GM12878 (cell line): ENCODE results near the gene LRRC70. TPM values are rescaled to one million over a fixed set of nuclear protein-coding genes. Genes with fewer than 3 reads are reported as not detected.

Experiments used
- ATAC-seq: fragments of 200-7000 bp; cut with Tn5 transposase; 3 replicates; pipeline ENCODE4 v1.9.1; 2020; ENCODE audit warnings: mild to moderate bottlenecking, moderate library complexity
- BruUV-seq: library from RNA; stranded (reverse); fragments of 400-500 nt; replicated peaks from 2 replicates; lab custom pipeline; 2021; lab: Mats Ljungman, UMichigan
- CTCF ChIA-PET: fragments of 300-600 bp; sonication (Branson Sonifier 250); formaldehyde crosslinking; extraction: SDS; loops from one replicate; lab custom pipeline; 2021; ENCODE audit warnings: inconsistent platforms; lab: Yijun Ruan, JAX
- POLR2A ChIA-PET: fragments of 350-600 bp; formaldehyde crosslinking; extraction: SDS; loops from one replicate; lab custom pipeline; 2021; ENCODE audit warnings: inconsistent platforms; lab: Charles Lee
- RAD21 ChIA-PET: fragments of 300-600 bp; sonication (Branson Sonifier 250); formaldehyde crosslinking; loops from one replicate; lab custom pipeline; 2023; ENCODE audit warnings: antibody characterized with exemption; ENCODE audit not compliant: unreplicated experiment; lab: Charles Lee
- SMC1A ChIA-PET: fragments of 300-600 bp; sonication (Branson Sonifier 250); formaldehyde crosslinking; loops from one replicate; lab custom pipeline; 2023; ENCODE audit not compliant: unreplicated experiment, uncharacterized antibody; lab: Charles Lee
- DNase-seq: peaks from one replicate; pipeline ENCODE4 v3.0.0-alpha.2; 2011; ENCODE audit warnings: low read depth, low spot score
- FAIRE-seq: peaks from 3 replicates; lab custom pipeline; 2011; peaks lifted over from hg19 to GRCh38; lab: Jason Lieb, UNC
- H2AFZ ChIP-seq: 2 replicates; pipeline ENCODE4 v1.6.0; 2011; ENCODE audit warnings: low read depth, low read length, control low read depth; ENCODE audit not compliant: control insufficient read depth
- H3K27ac ChIP-seq: 2 replicates; pipeline ENCODE4 v1.5.1; 2011; ENCODE audit warnings: control low read depth; ENCODE audit not compliant: control insufficient read depth, insufficient read depth
- H3K27me3 ChIP-seq, 2 experiments: replicated peaks in 1 of 2; 2 replicates each; pipeline versions ENCODE4 v1.6.0 to v1.6.1; 2011; ENCODE audit warnings: low read length in 1 of 2; ENCODE audit not compliant: control insufficient read depth in 2 of 2, insufficient read depth in 2 of 2
- H3K36me3 ChIP-seq, 2 experiments: 2 replicates each; pipeline ENCODE4 v1.5.1; 2011; ENCODE audit warnings: low read length in 1 of 2; ENCODE audit not compliant: control insufficient read depth in 2 of 2, insufficient read depth in 2 of 2
- H3K4me1 ChIP-seq: 2 replicates; pipeline ENCODE4 v1.6.1; 2011; ENCODE audit warnings: mild to moderate bottlenecking, low read length, moderate library complexity, mixed read lengths; ENCODE audit not compliant: control insufficient read depth, insufficient read depth
- H3K4me2 ChIP-seq: 2 replicates; pipeline ENCODE4 v1.6.0; 2011; ENCODE audit warnings: control low read depth; ENCODE audit not compliant: control insufficient read depth, insufficient read depth
- H3K4me3 ChIP-seq: fragments of 200-600 bp; sonication (generic); 2 replicates; pipeline ENCODE4 v1.5.1; 2016
- H3K79me2 ChIP-seq: 2 replicates; pipeline ENCODE4 v1.6.0; 2011; ENCODE audit warnings: low read length; ENCODE audit not compliant: control insufficient read depth, insufficient read depth
- H3K9ac ChIP-seq: 2 replicates; pipeline ENCODE4 v1.8.0; 2011; ENCODE audit warnings: low read length, control low read depth, mixed read lengths; ENCODE audit not compliant: control insufficient read depth, insufficient read depth
- H3K9me3 ChIP-seq: replicated peaks from 3 replicates; pipeline ENCODE4 v1.5.1; 2011; ENCODE audit warnings: mild to moderate bottlenecking, low read length; ENCODE audit not compliant: control insufficient read depth, insufficient read depth
- H4K20me1 ChIP-seq: 2 replicates; pipeline ENCODE4 v1.6.0; 2011; ENCODE audit not compliant: control insufficient read depth, insufficient read depth
- CREB1 ChIP-seq: IDR thresholded peaks from 2 replicates; pipeline ENCODE4 v1.6.1; 2012; ENCODE audit warnings: low read depth, mild to moderate bottlenecking, inconsistent platforms
- EGR1 ChIP-seq, 2 experiments: IDR thresholded peaks; 1 replicate in 1 of 2; 2 replicates in 1 of 2; pipeline ENCODE4 v1.6.1; 2011 to 2012; ENCODE audit warnings: low read depth in 2 of 2, low read length in 2 of 2, borderline replicate concordance in 1 of 2, mild to moderate bottlenecking in 1 of 2, moderate library complexity in 1 of 2
- FOXK2 ChIP-seq: fragments of 450-650 bp; IDR thresholded peaks from 2 replicates; pipeline ENCODE4 v1.6.1; 2017; ENCODE audit warnings: mild to moderate bottlenecking, moderate library complexity
- GABPA ChIP-seq: IDR thresholded peaks from 2 replicates; pipeline ENCODE4 v1.6.1; 2014; ENCODE audit warnings: antibody characterized with exemption, low read depth, mild to moderate bottlenecking, inconsistent platforms
- HCFC1 ChIP-seq: fragments of 150-350 bp; IDR thresholded peaks from 2 replicates; pipeline ENCODE4 v1.6.1; 2014; ENCODE audit warnings: low read length
- PKNOX1 ChIP-seq: fragments of 450-650 bp; IDR thresholded peaks from 2 replicates; pipeline ENCODE4 v1.6.1; 2016; ENCODE audit warnings: mild to moderate bottlenecking
- PRDM15 ChIP-seq: fragments of 450-650 bp; formaldehyde crosslinking; IDR thresholded peaks from 2 replicates; pipeline ENCODE4 v1.4.0; 2020; ENCODE audit warnings: mild to moderate bottlenecking, moderate library complexity
- STAT3 ChIP-seq: IDR thresholded peaks from 2 replicates; pipeline ENCODE4 v1.6.1; 2011; ENCODE audit warnings: low read depth, low read length, improper control_type of control experiment
- SUPT20H ChIP-seq: IDR thresholded peaks from 2 replicates; pipeline ENCODE4 v1.6.1; 2011; ENCODE audit warnings: low read depth, mild to moderate bottlenecking, low read length, moderate library complexity, borderline replicate concordance; ENCODE audit not compliant: control insufficient read depth
- SUZ12 ChIP-seq: fragments of 200-600 bp; sonication (generic); IDR thresholded peaks from one replicate; pipeline ENCODE4 v1.6.1; 2018; ENCODE audit warnings: antibody characterized with exemption, mild to moderate bottlenecking; ENCODE audit not compliant: unreplicated experiment
- ZBTB40 ChIP-seq: fragments of 450-650 bp; IDR thresholded peaks from 2 replicates; pipeline ENCODE4 v1.6.1; 2016; ENCODE audit warnings: mild to moderate bottlenecking, moderate library complexity, borderline replicate concordance
- WGBS: methylation state at CpG from one replicate; pipeline ENCODE4 v1.1.6; 2016; ENCODE audit warnings: low lambda C conversion rate; ENCODE audit not compliant: insufficient replicate concordance, insufficient coverage; ENCODE audit errors: missing lambda C conversion rate; 5-methylcytosine and 5-hydroxymethylcytosine counted together
- in situ Hi-C: fragments of 300-500 bp; cut with MboI; formaldehyde crosslinking; loops from 9 replicates; pipeline ENCODE4 v1.14.3; 2018; ENCODE audit warnings: mixed read lengths
- intact Hi-C: fragments of 100-400 bp; cut with micrococcal nuclease; formaldehyde crosslinking; loops from one replicate; pipeline ENCODE4 v1.14.2; 2022; ENCODE audit not compliant: unreplicated experiment
- polyA plus RNA-seq, 11 experiments: library from polyadenylated mRNA; depleted of rRNA in 4 of 11; unstranded in 6 of 11; stranded (reverse) in 5 of 11; fragments of >200 nt; fragmentation: Nextera tagmentation in 4 of 11; fragmentation: Illumina TruSeq in 1 of 11; extraction: Ambion mirVana in 4 of 11; extraction: Trizol in 1 of 11; gene quantifications; 1 replicate in 1 of 11; 2 replicates in 10 of 11; pipeline versions ENCODE4 v1.2.1 to v1.2.3, GENCODE V29; 2011 to 2016; ENCODE audit warnings: inconsistent platforms in 2 of 11, missing spikeins in 2 of 11, low read depth in 1 of 11
- total RNA-seq, 4 experiments: library from RNA; depleted of rRNA in 3 of 4; stranded (reverse); fragments of >200 nt in 3 of 4; fragmentation: Illumina TruSeq in 1 of 4; extraction: Trizol in 1 of 4; gene quantifications; 2 replicates each; pipeline versions ENCODE4 v1.2.1 to v1.2.3, GENCODE V29; 2013 to 2021

The LRRC70 gene
- total and polyA plus RNA-seq, 10 of the 15 experiments (the other 5 are each of a cell fraction or from before 2014, with no cell fraction given) = 0.35 to 1.5 (median 0.84) TPM

GRCh38 chr5:62558941-62559340 is 19.7 kb upstream of the LRRC70 start (continued):
- TF ChIP-seq ZBTB40 (no peak), EGR1 (IDR thresholded peaks at IDR 0.05; ENCODE audit: borderline replicate concordance in 1 of 2, low read depth in 2 of 2, low read length in 2 of 2) (no peak)

- intact Hi-C loops (no loop called here), in situ Hi-C loops (no loop called here)
- no TSS peak for BruUV-seq
- ChIA-PET RAD21 (no interaction called here), SMC1A (no interaction called here), POLR2A (no interaction called here), CTCF (interaction anchor here (0.6 kb wide), 1 partner anchor 101 kb away, joined by 3 read pairs; no protein-coding TSS in a partner anchor)
- Histone ChIP-seq H3K79me2 (no peaks in the 10 kb centered on the region), H3K9ac (no peak overlapping the region), H4K20me1 (no peaks in the 10 kb centered on the region), H2AFZ (no peak overlapping the region), H3K9me3 (peaks cover 3% of the 10 kb centered on the region; the same call in 2 of the 3 replicates), H3K27me3 (no peaks in the 10 kb centered on the region), H3K4me2 (no peak overlapping the region), H3K4me1 (no peaks in the 10 kb centered on the region), H3K36me3 (peaks cover 0 to 5% of the 10 kb centered on the region in 2 experiments; a peak in 2 of 4 replicates), H3K27ac (no peak overlapping the region), H3K4me3 (no peak overlapping the region)
- WGBS = 95% methylated on average over 1 of the region's 1 CpG
- ATAC-seq (no peak), DNase-seq (no peak), FAIRE-seq (no peak)
- TF ChIP-seq STAT3 (no peak), GABPA (no peak), FOXK2 (no peak), HCFC1 (no peak), SUPT20H (no peak), SUZ12 (no peak), PKNOX1 (no peak), CREB1 (no peak), PRDM15 (CRISPR knock-in tag) (no peak)
Measured at GRCh38 chr5:62560786-62561185, 17.8 kb upstream of the LRRC70 start.
